GM21447 (cell line): ENCODE data around the gene TRIP12.
"Not testable (repeated sequence)": the region's sequence is repeated elsewhere in the genome, so short reads cannot be mapped to it uniquely, and the experiment has no call there.

Source experiments
- ATAC-seq: cut with Tn5 transposase; IDR thresholded peaks from one replicate; pipeline ENCODE4 v1.9.1; 2021; ENCODE audit not compliant: unreplicated experiment

Gene TRIP12

GRCh38 chr2:229725716-229726574 lies 195.9 kb downstream of the TRIP12 start:
- ATAC-seq, result no peak

DNA sequence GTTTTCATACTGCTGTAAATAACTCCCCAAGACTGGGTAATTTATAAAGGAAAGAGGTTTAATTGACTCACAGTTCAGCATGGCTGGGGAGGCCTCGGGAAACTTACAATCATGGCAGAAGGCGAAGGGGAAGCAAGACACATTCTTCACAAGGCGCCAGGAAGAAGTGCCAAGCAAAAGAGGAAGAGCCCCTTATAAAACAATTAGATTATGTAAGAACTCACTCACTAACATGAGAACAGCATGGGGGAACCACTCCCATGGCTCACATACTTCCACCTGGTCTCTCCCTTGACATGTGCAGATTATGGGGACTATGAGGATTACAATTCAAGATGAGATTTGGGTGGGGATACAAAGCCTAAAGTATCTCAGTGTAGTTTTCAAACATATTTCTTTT lies 198.6 kb downstream of the TRIP12 start:
- not testable (repeated sequence) for ATAC-seq

GRCh38 chr2:229719926-229720647 lies 201.7 kb downstream of the TRIP12 start:
- no peak for ATAC-seq

GRCh38 chr2:229718057-229718456 lies 203.8 kb downstream of the TRIP12 start:
- no peak for ATAC-seq

DNA sequence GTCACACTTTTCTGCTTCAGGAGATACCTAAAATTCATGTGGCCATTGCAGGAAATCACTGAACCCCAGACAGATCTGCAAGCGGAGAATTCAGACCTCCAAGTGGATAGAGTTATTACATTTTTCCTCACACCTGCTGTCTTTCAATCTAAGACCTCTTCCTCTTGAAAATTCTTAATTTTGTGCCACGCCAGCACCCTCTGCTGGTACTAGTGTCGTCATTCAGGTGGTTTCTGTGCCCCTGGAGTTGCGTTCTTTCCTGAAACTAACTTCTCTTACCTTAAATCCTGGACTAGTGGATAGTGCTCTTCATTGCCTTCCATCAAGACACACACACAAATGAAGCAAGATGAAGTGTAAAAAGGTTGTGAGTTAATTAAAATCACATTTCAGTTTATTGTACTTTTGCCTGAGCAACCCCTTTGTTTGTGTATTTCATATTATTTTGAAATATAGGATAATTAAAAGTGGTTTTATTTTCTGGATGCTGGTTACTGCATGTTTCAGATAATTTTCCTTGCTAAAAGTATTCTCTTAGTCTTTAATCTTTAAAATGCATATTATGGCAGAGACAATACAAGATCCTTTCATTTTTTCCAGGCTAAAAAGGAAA lies 205.8 kb downstream of the TRIP12 start:
- no peak for ATAC-seq

DNA sequence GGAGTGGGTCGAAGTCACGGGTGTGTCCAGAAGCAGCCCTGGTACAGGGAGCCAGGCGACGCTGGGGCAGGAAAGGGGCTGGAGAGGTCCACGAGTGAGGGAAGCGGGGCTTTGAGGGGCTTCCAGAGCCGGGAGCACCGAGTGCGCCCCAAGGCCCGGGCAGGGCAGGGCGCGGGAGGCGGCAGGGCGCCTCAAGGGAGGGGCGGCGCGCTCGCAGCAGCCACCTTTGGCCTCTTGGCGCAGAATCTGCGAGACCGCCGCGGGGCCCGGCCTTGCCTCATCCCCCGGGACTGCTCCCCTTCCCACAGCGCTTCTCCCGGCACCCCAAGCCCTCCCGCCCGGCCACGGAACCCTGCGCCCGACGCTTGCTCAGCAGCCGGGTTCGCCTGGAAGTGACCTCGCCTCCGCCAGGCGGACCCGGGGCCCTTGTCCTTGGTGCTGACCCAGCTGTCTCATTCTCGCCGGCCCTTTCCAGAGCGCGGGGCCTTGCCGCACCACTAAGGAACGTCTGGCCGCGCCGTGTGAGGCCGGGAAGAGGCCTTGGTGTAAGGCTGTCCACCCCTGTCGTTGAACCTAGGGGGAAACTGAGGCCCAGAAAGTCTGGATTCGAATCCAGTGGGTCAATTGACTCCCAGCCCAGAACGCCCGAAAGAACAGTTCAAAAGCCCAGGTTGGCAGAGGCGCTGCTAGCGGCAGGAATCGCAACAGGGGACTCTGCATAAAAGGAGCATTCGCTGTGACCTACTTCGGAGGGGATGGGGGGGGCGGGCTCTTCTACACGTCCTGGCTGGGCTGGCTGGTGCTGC lies 206.9 kb downstream of the TRIP12 start:
- ATAC-seq, result peak; percentile 29

GRCh38 chr2:229714080-229714735 lies 207.6 kb downstream of the TRIP12 start, which contains the start of gene DNER:
TSS of gene DNER (minus strand) at chr2:229714555. CDS start at chr2:229714423, 132 bp downstream.
- ATAC-seq, result peak; percentile 70
